ENCODE measurements around the gene WNT9A.

WNT9A gene

DNA sequence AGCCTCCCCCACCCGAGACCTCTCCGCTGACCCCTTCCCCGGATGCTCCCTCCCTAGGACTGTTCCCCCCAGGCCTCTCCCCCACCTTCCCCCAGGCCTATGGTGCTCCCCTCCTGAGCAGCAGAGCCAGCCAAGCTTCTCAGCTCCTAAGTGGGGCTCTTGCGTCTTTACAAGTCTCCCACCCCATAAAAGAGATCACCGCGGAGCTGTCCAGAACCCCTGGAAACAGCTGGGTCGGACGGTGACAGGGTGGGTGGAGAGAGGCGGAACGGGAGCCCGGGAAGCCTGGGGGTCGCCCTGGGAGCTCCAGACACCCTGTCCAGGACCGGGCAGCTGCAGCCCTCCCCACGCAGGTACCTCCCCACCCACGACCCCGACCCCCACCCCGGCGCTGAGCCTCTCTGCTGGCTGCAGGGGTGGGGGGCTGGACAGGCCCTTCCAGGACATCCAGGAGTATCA, 61.2 kb downstream of the WNT9A start:
- DNase-seq (ENCODE audit: low read depth), result no peak
- H3K4me3 ChIP-seq (replicated peaks; ENCODE audit: low read depth, low read length), result no peak overlapping the region
- TF ChIP-seq, protein P1, sequence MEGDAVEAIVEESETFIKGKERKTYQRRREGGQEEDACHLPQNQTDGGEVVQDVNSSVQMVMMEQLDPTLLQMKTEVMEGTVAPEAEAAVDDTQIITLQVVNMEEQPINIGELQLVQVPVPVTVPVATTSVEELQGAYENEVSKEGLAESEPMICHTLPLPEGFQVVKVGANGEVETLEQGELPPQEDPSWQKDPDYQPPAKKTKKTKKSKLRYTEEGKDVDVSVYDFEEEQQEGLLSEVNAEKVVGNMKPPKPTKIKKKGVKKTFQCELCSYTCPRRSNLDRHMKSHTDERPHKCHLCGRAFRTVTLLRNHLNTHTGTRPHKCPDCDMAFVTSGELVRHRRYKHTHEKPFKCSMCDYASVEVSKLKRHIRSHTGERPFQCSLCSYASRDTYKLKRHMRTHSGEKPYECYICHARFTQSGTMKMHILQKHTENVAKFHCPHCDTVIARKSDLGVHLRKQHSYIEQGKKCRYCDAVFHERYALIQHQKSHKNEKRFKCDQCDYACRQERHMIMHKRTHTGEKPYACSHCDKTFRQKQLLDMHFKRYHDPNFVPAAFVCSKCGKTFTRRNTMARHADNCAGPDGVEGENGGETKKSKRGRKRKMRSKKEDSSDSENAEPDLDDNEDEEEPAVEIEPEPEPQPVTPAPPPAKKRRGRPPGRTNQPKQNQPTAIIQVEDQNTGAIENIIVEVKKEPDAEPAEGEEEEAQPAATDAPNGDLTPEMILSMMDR (IDR thresholded peaks at IDR 0.05; ENCODE audit: low read length, missing control alignments), result no peak

DNA sequence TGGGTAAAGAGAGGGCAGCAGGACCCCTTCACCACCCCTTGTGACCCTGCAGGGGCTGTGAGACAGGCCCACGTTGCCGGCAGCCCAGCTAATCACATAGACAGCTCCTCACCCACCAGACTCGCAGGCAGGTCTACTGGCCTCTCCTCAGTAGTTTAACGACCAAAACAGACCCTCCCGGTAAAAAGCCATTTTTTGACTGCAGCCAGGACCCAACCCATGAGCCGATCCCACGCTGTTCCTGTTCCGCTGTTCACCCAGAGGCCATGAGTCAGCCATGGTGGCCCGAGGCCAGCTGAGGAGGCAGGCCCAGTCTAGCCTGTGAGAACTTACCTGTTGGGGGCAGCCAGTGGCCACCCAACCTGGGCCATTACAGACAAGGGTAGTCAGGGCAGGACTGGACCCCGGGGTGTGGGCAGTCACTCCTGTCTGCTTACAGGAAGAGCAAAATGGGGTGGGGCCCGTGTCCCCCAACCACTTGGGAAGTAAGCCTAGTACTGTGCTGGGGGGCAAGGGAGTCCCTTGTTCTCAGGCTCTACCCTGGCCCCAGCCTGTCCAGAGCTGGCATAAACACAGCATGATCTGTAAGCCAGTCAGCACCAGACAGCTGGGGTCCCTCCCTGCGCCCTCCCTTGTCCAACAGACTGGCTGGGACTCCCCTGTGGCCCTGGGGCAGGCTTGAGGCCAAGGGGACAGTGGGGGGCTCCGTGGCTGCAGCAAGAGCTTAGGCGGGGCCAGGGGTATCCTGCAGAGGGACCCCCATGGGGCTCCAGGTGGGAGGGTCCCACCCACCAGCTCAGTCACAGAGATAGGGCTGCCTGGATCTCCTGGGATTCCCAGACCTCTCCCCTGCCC, 61.9 kb downstream of the WNT9A start:
- H3K4me3 ChIP-seq (replicated peaks; ENCODE audit: low read depth, low read length), result no peak overlapping the region
- peak; percentile 53 for DNase-seq (ENCODE audit: low read depth)
- TF ChIP-seq, protein P1 (IDR thresholded peaks at IDR 0.05; ENCODE audit: low read length, missing control alignments), result no peak

DNA sequence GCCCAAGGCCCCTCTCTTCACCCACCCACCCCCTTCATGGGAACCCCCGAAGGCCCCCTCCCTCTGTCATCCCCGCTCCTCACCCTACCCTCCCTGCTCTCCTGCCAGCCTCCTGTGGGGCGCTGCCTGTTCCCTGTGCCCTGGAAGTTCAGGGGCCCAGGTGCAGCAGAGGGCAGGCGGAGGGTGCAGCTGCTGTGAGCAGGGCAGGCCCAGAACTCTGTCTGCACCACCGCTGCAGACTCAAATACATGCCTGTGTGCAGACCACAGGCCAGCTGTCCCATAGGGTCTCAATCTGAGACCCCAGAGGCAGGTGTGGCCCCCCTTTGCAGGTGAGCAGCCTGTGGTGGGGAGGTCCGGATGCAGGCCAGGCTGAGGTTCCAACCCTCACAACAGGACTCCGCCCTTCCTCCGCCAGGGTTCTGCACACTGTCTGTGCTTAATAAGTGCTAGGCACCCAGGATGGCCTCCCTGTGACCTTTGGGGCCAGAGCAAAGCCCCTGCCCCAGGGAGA, 62.5 kb downstream of the WNT9A start:
- no peak overlapping the region for H3K4me3 ChIP-seq (replicated peaks; ENCODE audit: low read depth, low read length)
- DNase-seq (ENCODE audit: low read depth), result no peak

DNA sequence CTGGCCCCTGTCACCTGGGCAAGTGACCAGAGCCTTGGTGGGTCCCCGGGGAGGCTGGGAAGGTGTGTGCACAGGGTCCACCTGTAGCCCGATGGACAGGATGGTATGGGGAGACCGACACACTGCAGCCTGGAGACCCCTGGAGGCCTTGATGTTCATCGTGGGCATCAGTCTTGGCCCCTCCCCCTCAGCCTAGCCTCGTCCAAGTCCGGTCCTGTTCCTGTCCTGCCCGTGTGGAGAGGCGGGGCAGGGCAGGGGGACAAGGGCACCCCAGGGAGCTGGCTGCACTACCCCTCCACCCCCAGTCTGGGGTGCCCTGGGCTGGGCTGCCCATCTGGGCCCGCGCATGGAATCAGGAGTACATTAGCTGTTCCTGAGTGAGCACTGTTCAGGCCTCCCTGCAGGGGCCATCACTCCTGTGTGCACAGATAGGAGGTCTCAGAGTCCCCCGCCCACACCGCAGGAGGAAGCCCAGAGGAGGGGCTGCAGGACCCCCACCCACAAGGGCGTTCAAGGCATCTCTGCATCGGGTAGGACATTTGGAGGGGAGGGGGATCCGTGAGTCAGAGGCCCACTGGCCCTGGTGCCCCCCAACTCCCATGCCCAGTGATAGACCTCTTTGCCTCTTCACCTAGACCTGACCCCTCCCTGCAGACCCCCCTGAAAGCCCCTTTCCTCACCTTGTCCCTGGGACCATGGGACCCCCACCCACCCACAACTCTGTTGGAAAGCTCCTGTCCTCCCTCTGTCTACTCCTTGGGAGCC, 63.2 kb downstream of the WNT9A start:
- TF ChIP-seq, protein P1 (IDR thresholded peaks at IDR 0.05; ENCODE audit: low read length, missing control alignments), result no peak
- H3K4me3 ChIP-seq (replicated peaks; ENCODE audit: low read depth, low read length), result no peak overlapping the region
- no peak for DNase-seq (ENCODE audit: low read depth)

More for the DNA sequence above, 62.5 kb downstream of the WNT9A start:
- TF ChIP-seq, protein P1 (IDR thresholded peaks at IDR 0.05; ENCODE audit: low read length, missing control alignments), result no peak

DNA sequence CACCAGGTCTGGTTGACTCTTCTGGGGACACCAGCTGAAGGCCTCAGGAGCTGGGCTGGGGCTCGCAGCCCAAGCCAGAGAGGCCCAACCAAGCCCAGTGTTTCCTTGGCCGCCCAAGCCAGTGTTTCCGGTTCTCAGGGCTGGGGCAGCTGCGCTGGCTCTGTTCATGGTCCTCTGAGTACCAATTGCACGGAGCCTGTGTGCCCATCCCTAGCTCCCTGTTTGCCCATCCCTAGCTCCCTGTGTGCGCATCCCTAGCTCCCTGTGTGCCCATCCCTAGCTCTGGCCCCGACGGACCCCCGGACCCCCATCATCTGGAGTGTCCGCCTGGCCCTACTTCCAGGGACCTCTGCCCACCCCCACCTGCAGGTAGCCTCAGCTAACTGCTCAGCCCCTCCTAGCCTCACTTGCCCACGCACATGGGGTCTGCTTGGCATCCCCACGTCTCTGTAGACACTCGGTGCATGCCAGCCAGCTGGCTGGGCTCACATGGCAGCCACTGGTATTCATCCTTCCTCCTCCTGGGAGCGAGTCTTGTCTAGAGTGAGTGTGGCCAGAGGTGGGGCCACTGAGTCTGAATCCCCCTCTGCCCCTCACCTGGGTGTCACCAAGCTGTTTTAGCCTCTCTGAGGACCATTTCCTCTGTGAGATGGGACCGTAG, 64.0 kb downstream of the WNT9A start:
- TF ChIP-seq, protein P1 (IDR thresholded peaks at IDR 0.05; ENCODE audit: low read length, missing control alignments), result no peak
- DNase-seq (ENCODE audit: low read depth), result no peak
- no peak overlapping the region for H3K4me3 ChIP-seq (replicated peaks; ENCODE audit: low read depth, low read length)

DNA sequence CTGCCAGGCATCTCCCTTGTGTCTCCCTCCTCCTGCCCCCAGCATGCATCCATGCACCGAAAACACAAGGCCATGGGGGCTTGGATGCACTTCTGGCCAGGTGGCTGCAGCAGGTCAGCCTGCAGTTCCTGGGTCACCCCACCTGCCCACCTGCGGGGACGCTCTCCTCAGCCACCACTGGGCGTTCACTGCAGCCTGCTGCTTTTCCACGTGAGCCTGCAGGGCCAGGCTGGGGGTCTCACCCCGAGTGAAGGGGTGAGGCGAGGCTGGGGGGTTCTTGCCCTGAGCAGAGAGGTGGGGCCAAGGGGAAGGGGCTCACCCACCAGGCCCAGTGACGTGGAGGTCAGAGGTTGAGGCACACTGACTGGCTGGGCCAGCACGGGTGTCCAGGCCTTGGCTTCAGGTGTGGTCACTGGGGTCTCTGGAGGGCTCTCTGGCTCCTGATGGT, 64.6 kb downstream of the WNT9A start:
- TF ChIP-seq, protein P1 (IDR thresholded peaks at IDR 0.05; ENCODE audit: low read length, missing control alignments), result no peak
- no peak for DNase-seq (ENCODE audit: low read depth)
- H3K4me3 ChIP-seq (replicated peaks; ENCODE audit: low read depth, low read length), result no peak overlapping the region

All from fibroblast of pulmonary artery (primary cell).